Measurements from ENCODE around the gene ATG16L2. TPM values are rescaled to one million over a fixed set of nuclear protein-coding genes. Genes with fewer than 3 reads are reported as not detected.
"Not testable (repeated sequence)": the region's sequence is repeated elsewhere in the genome, so short reads cannot be mapped to it uniquely, and the experiment has no call there.

The ATG16L2 gene
- polyA plus RNA-seq, 1 donor from 2014 or later = 9.4 TPM

DNA sequence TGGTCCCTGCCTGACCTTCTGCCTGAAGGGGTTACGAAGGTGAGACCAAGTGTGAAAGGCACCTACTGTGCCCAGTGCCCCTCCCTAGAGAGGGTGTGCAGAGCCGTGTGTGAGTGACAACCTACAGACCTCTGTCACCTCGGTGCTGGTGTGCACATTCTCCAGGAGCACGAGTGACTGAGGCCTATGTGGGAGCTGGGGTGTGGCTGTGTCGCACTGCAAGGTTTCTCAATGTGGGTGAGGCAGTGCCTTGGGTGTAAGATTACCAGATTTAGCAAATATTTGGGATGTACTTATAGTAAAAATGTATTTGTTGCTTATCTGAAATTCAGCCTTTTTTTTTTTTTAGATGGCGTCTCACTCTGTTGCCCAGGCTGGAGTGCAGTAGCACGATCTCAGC lies 26.0 kb upstream of the ATG16L2 start:
- no peak overlapping the region for H3K9ac ChIP-seq (ENCODE audit: low read length)
- H2AFZ ChIP-seq (ENCODE audit: low read depth, low read length) = no peak overlapping the region
- H3K36me3 ChIP-seq (ENCODE audit: insufficient read depth, low read length) = no peaks in the 10 kb centered on the region
- no peaks in the 10 kb centered on the region for H3K79me2 ChIP-seq (replicated peaks; ENCODE audit: insufficient read depth, low read length)
- no peak overlapping the region for H3K4me3 ChIP-seq (ENCODE audit: low read length)
- H3K27ac ChIP-seq (ENCODE audit: low read length) = no peak overlapping the region
- H3K27me3 ChIP-seq (ENCODE audit: insufficient read depth, low read depth, low read length) = no peaks in the 10 kb centered on the region
- TF ChIP-seq TAF1 (IDR thresholded peaks at IDR 0.05; ENCODE audit: low read depth) = no peak
- TF ChIP-seq POLR2AphosphoS5 (IDR thresholded peaks at IDR 0.05) = no peak
- TF ChIP-seq EZH2 (IDR thresholded peaks at IDR 0.05; ENCODE audit: borderline replicate concordance, insufficient read depth, low read length, poor library complexity, severe bottlenecking) = no peak
- TF ChIP-seq SMC3 (conservative IDR thresholded peaks at IDR 0.05; ENCODE audit: poor library complexity) = no peak
- no peak for TF ChIP-seq RAD21 (conservative IDR thresholded peaks at IDR 0.05)
- no peak for TF ChIP-seq EP300 (conservative IDR thresholded peaks at IDR 0.05; ENCODE audit: poor library complexity, severe bottlenecking)
- no peak for TF ChIP-seq MXI1 (conservative IDR thresholded peaks at IDR 0.05; ENCODE audit: poor library complexity, severe bottlenecking)
- TF ChIP-seq, protein P1, sequence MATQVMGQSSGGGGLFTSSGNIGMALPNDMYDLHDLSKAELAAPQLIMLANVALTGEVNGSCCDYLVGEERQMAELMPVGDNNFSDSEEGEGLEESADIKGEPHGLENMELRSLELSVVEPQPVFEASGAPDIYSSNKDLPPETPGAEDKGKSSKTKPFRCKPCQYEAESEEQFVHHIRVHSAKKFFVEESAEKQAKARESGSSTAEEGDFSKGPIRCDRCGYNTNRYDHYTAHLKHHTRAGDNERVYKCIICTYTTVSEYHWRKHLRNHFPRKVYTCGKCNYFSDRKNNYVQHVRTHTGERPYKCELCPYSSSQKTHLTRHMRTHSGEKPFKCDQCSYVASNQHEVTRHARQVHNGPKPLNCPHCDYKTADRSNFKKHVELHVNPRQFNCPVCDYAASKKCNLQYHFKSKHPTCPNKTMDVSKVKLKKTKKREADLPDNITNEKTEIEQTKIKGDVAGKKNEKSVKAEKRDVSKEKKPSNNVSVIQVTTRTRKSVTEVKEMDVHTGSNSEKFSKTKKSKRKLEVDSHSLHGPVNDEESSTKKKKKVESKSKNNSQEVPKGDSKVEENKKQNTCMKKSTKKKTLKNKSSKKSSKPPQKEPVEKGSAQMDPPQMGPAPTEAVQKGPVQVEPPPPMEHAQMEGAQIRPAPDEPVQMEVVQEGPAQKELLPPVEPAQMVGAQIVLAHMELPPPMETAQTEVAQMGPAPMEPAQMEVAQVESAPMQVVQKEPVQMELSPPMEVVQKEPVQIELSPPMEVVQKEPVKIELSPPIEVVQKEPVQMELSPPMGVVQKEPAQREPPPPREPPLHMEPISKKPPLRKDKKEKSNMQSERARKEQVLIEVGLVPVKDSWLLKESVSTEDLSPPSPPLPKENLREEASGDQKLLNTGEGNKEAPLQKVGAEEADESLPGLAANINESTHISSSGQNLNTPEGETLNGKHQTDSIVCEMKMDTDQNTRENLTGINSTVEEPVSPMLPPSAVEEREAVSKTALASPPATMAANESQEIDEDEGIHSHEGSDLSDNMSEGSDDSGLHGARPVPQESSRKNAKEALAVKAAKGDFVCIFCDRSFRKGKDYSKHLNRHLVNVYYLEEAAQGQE (IDR thresholded peaks at IDR 0.05; ENCODE audit: borderline replicate concordance) = no peak
- no peak for TF ChIP-seq CTCF (IDR thresholded peaks at IDR 0.05; ENCODE audit: poor library complexity, severe bottlenecking)
- H3K9me2 ChIP-seq (ENCODE audit: insufficient read depth, low read length) = no peaks in the 10 kb centered on the region
- no peaks in the 10 kb centered on the region for H3F3A ChIP-seq (ENCODE audit: insufficient read depth, low read length, poor library complexity, severe bottlenecking)
- H3K9me3 ChIP-seq (ENCODE audit: low read length) = no peaks in the 10 kb centered on the region
- no peak overlapping the region for H3K4me2 ChIP-seq (ENCODE audit: low read length)
- no peaks in the 10 kb centered on the region for H4K20me1 ChIP-seq (ENCODE audit: insufficient read depth)

DNA sequence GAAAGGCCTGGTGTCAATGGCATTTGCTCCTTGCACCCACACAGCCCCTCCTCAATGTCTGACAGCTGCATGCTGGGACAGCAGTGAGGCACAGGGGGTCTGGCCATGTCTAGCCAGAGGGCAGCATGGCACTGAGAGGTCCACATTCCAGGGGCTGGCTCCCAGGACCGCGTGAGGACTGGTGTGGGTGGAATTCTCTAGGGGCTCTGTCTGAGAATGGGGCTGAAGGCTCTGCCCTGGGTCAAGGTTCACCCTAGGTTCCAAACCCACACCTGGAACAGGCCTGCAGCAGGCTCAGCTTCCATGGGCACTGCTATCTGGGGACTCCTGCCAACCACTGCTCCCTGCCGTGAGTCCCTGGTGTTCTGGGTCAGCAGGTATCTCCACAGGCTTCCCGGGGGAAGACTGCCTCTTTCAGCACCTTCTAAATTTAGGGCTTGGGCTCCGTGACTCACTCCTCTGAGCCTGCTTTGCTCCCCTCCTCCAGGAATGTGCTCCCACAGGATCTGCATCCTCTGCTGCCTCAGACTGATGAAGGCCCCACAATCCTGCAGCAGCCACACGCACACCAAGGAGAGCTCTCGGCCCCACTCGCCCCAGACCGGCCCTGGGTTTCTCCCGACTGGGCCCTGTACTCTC lies 24.6 kb upstream of the ATG16L2 start:
- Histone ChIP-seq H3K27ac (ENCODE audit: low read length) (no peak overlapping the region), H3K9me3 (ENCODE audit: low read length) (no peaks in the 10 kb centered on the region), H4K20me1 (ENCODE audit: insufficient read depth) (no peaks in the 10 kb centered on the region), H3F3A (ENCODE audit: insufficient read depth, low read length, poor library complexity, severe bottlenecking) (no peaks in the 10 kb centered on the region), H3K79me2 (replicated peaks; ENCODE audit: insufficient read depth, low read length) (no peaks in the 10 kb centered on the region), H3K4me3 (ENCODE audit: low read length) (no peak overlapping the region), H3K27me3 (ENCODE audit: insufficient read depth, low read depth, low read length) (no peaks in the 10 kb centered on the region), H3K36me3 (ENCODE audit: insufficient read depth, low read length) (no peaks in the 10 kb centered on the region), H3K9ac (ENCODE audit: low read length) (no peak overlapping the region), H2AFZ (ENCODE audit: low read depth, low read length) (no peak overlapping the region), H3K9me2 (ENCODE audit: insufficient read depth, low read length) (no peaks in the 10 kb centered on the region), H3K4me2 (ENCODE audit: low read length) (no peak overlapping the region)
- no peak for TF ChIP-seq POLR2AphosphoS5 (IDR thresholded peaks at IDR 0.05)
- TF ChIP-seq, protein P1 (IDR thresholded peaks at IDR 0.05; ENCODE audit: borderline replicate concordance) = no peak
- TF ChIP-seq CTCF (IDR thresholded peaks at IDR 0.05; ENCODE audit: poor library complexity, severe bottlenecking) = no peak
- no peak for TF ChIP-seq RAD21 (conservative IDR thresholded peaks at IDR 0.05)
- no peak for TF ChIP-seq EP300 (conservative IDR thresholded peaks at IDR 0.05; ENCODE audit: poor library complexity, severe bottlenecking)
- TF ChIP-seq MXI1 (conservative IDR thresholded peaks at IDR 0.05; ENCODE audit: poor library complexity, severe bottlenecking) = no peak
- TF ChIP-seq SMC3 (conservative IDR thresholded peaks at IDR 0.05; ENCODE audit: poor library complexity) = no peak
- TF ChIP-seq TAF1 (IDR thresholded peaks at IDR 0.05; ENCODE audit: low read depth) = no peak
- TF ChIP-seq EZH2 (IDR thresholded peaks at IDR 0.05; ENCODE audit: borderline replicate concordance, insufficient read depth, low read length, poor library complexity, severe bottlenecking) = no peak

GRCh38 chr11:72791228-72791627 lies 23.0 kb upstream of the ATG16L2 start:
- H3K79me2 ChIP-seq (replicated peaks; ENCODE audit: insufficient read depth, low read length); H3K27me3 ChIP-seq (ENCODE audit: insufficient read depth, low read depth, low read length); H3K9me3 ChIP-seq (ENCODE audit: low read length); H3K9ac ChIP-seq (ENCODE audit: low read length); H3K4me2 ChIP-seq (ENCODE audit: low read length); H3F3A ChIP-seq (ENCODE audit: insufficient read depth, low read length, poor library complexity, severe bottlenecking); H3K9me2 ChIP-seq (ENCODE audit: insufficient read depth, low read length); H3K27ac ChIP-seq (ENCODE audit: low read length); H4K20me1 ChIP-seq (ENCODE audit: insufficient read depth); H3K36me3 ChIP-seq (ENCODE audit: insufficient read depth, low read length); H3K4me3 ChIP-seq (ENCODE audit: low read length); H2AFZ ChIP-seq (ENCODE audit: low read depth, low read length): not testable (repeated sequence)
